Neuronal stem cell (in vitro differentiated cells): ENCODE results near the gene GOLGB1.

Experiments used
- DNase-seq: peaks from one replicate; pipeline ENCODE4 v3.0.0-alpha.2; 2013; ENCODE audit warnings: low spot score
- H2AFZ ChIP-seq: one replicate; pipeline ENCODE4 v1.6.1; 2013; ENCODE audit warnings: mild to moderate bottlenecking, low read length, inconsistent platforms
- H2AK5ac ChIP-seq: 2 replicates; pipeline ENCODE4 v1.6.1; 2013; ENCODE audit warnings: low read depth, mild to moderate bottlenecking, inconsistent platforms, low read length, moderate library complexity, mixed read lengths
- H2BK120ac ChIP-seq: 2 replicates; pipeline ENCODE4 v1.6.1; 2013; ENCODE audit warnings: low read depth, mild to moderate bottlenecking, inconsistent platforms, low read length, moderate library complexity, mixed read lengths
- H2BK12ac ChIP-seq: one replicate; pipeline ENCODE4 v1.6.1; 2013; ENCODE audit warnings: low read length, inconsistent platforms
- H2BK15ac ChIP-seq: 2 replicates; pipeline ENCODE4 v1.6.1; 2013; ENCODE audit warnings: mild to moderate bottlenecking, low read length, inconsistent platforms, mixed read lengths
- H2BK5ac ChIP-seq: one replicate; pipeline ENCODE4 v1.6.1; 2013; ENCODE audit warnings: inconsistent platforms, mild to moderate bottlenecking, low read length, moderate library complexity
- H3K14ac ChIP-seq: one replicate; pipeline ENCODE4 v1.6.1; 2013; ENCODE audit warnings: low read length, inconsistent platforms
- H3K18ac ChIP-seq: 2 replicates; pipeline ENCODE4 v1.6.1; 2013; ENCODE audit warnings: low read length, inconsistent platforms
- H3K23ac ChIP-seq: 2 replicates; pipeline ENCODE4 v1.6.1; 2013; ENCODE audit warnings: low read depth, mild to moderate bottlenecking, mixed read lengths, low read length, inconsistent platforms; ENCODE audit not compliant: poor library complexity
- H3K27ac ChIP-seq: replicated peaks from 3 replicates; pipeline ENCODE4 v1.5.1; 2013; ENCODE audit warnings: low read length, inconsistent platforms
- H3K27me3 ChIP-seq, 3 experiments: 2 replicates each; pipeline ENCODE4 v1.6.1; 2013; ENCODE audit warnings: low read length in 3 of 3, mild to moderate bottlenecking in 2 of 3, inconsistent platforms in 1 of 3, low read depth in 1 of 3, mixed read lengths in 1 of 3, moderate library complexity in 1 of 3; ENCODE audit not compliant: control insufficient read depth in 3 of 3, insufficient read depth in 3 of 3
- H3K36me3 ChIP-seq, 2 donors: replicated peaks in 1 of 2; 2 replicates each; pipeline ENCODE4 v1.6.1; 2013; ENCODE audit warnings: low read length in 2 of 2; ENCODE audit not compliant: control insufficient read depth in 2 of 2, insufficient read depth in 2 of 2
- H3K4ac ChIP-seq: 2 replicates; pipeline ENCODE4 v1.6.1; 2013; ENCODE audit warnings: inconsistent platforms, mild to moderate bottlenecking, low read length, moderate library complexity
- H3K4me1 ChIP-seq, 2 donors: 1 replicate in 1 of 2; 2 replicates in 1 of 2; pipeline ENCODE4 v1.6.1; 2013; ENCODE audit warnings: low read length in 2 of 2, low read depth in 1 of 2; ENCODE audit not compliant: control insufficient read depth in 2 of 2, insufficient read depth in 1 of 2
- H3K4me2 ChIP-seq: one replicate; pipeline ENCODE4 v1.6.1; 2013; ENCODE audit warnings: mild to moderate bottlenecking, low read length, inconsistent platforms; ENCODE audit not compliant: insufficient read depth, poor library complexity, severe bottlenecking
- H3K4me3 ChIP-seq, 2 donors: 2 replicates each; pipeline ENCODE4 v1.5.1; 2013; ENCODE audit warnings: low read length in 2 of 2, mild to moderate bottlenecking in 2 of 2, inconsistent platforms in 1 of 2, moderate library complexity in 1 of 2
- H3K79me1 ChIP-seq: one replicate; pipeline ENCODE4 v1.6.1; 2013; ENCODE audit warnings: low read depth, mild to moderate bottlenecking, inconsistent platforms, low read length, moderate library complexity
- H3K9ac ChIP-seq: one replicate; pipeline ENCODE4 v1.6.1; 2013; ENCODE audit warnings: mild to moderate bottlenecking, low read depth, low read length, inconsistent platforms; ENCODE audit not compliant: poor library complexity
- H3K9me3 ChIP-seq, 2 donors: replicated peaks in 1 of 2; 2 replicates each; pipeline versions ENCODE3 to v1.6.1; 2013; ENCODE audit warnings: low read length in 2 of 2, mild to moderate bottlenecking in 2 of 2, inconsistent platforms in 1 of 2, low read depth in 1 of 2, mixed read lengths in 1 of 2, moderate library complexity in 1 of 2; ENCODE audit not compliant: control insufficient read depth in 2 of 2, insufficient read depth in 1 of 2
- H4K8ac ChIP-seq: one replicate; pipeline ENCODE4 v1.6.1; 2013; ENCODE audit warnings: low read depth, mild to moderate bottlenecking, inconsistent platforms, low read length, moderate library complexity
- H4K91ac ChIP-seq: one replicate; pipeline ENCODE4 v1.6.1; 2013; ENCODE audit warnings: low read length, low read depth, mild to moderate bottlenecking, inconsistent platforms; ENCODE audit not compliant: poor library complexity
- WGBS, 2 donors: extraction: QIAGEN DNeasy Blood & Tissue Kit; methylation state at CpG; one replicate each; pipeline ENCODE4 v1.1.7; 2013; ENCODE audit warnings: missing lambda C conversion rate in 2 of 2, mixed read lengths in 1 of 2; ENCODE audit not compliant: insufficient read length in 2 of 2, insufficient replicate concordance in 1 of 2; ENCODE audit errors: extremely low coverage in 2 of 2; 5-methylcytosine and 5-hydroxymethylcytosine counted together

Gene GOLGB1

GRCh38 chr3:121670676-121671075 is 78.9 kb downstream of the GOLGB1 start:
- H3K9ac ChIP-seq, result no peak overlapping the region
- no peak overlapping the region for H3K4me3 ChIP-seq
- no peak overlapping the region for H4K91ac ChIP-seq
- no peak overlapping the region for H2BK120ac ChIP-seq
- no peak overlapping the region for H3K23ac ChIP-seq
- H3K18ac ChIP-seq, result no peak overlapping the region
- H3K4ac ChIP-seq, result no peak overlapping the region
- no peak overlapping the region for H3K4me2 ChIP-seq
- no peak overlapping the region for H2BK5ac ChIP-seq
- DNase-seq, result no peak
- H3K4me1 ChIP-seq, result no peaks in the 10 kb centered on the region
- H2AK5ac ChIP-seq, result no peak overlapping the region
- no peaks in the 10 kb centered on the region for H3K9me3 ChIP-seq
- peaks cover 17 to 90% of the 10 kb centered on the region in 2 donors for H3K36me3 ChIP-seq
- H2BK12ac ChIP-seq, result no peak overlapping the region
- H2BK15ac ChIP-seq, result no peak overlapping the region
- no peak overlapping the region for H3K14ac ChIP-seq
- H3K27me3 ChIP-seq, result no peaks in the 10 kb centered on the region
- H3K27ac ChIP-seq, result no peak overlapping the region
- no peaks in the 10 kb centered on the region for H3K79me1 ChIP-seq
- H4K8ac ChIP-seq, result no peak overlapping the region
- no peak overlapping the region for H2AFZ ChIP-seq

GRCh38 chr3:121667333-121667732 is 82.2 kb downstream of the GOLGB1 start:
- H4K91ac ChIP-seq, result no peak overlapping the region
- H3K18ac ChIP-seq, result no peak overlapping the region
- no peaks in the 10 kb centered on the region for H3K9me3 ChIP-seq
- H3K36me3 ChIP-seq, result peaks cover 31 to 94% of the 10 kb centered on the region in 2 donors
- H2BK12ac ChIP-seq, result no peak overlapping the region
- no peak overlapping the region for H2AK5ac ChIP-seq
- no peak overlapping the region for H2BK15ac ChIP-seq
- no peaks in the 10 kb centered on the region for H3K27me3 ChIP-seq
- no peaks in the 10 kb centered on the region for H3K4me1 ChIP-seq
- no CpG with 5 or more reads among the region's 4 CpGs for WGBS, 2 donors
- H3K4me2 ChIP-seq, result no peak overlapping the region
- no peak overlapping the region for H2AFZ ChIP-seq
- no peak overlapping the region for H3K27ac ChIP-seq
- no peak for DNase-seq
- no peak overlapping the region for H3K4ac ChIP-seq
- H4K8ac ChIP-seq, result no peak overlapping the region
- no peak overlapping the region for H3K14ac ChIP-seq
- H2BK120ac ChIP-seq, result no peak overlapping the region
- H3K23ac ChIP-seq, result no peak overlapping the region
- no peaks in the 10 kb centered on the region for H3K79me1 ChIP-seq
- H3K4me3 ChIP-seq, result no peak overlapping the region
- no peak overlapping the region for H2BK5ac ChIP-seq
- no peak overlapping the region for H3K9ac ChIP-seq

GRCh38 chr3:121665488-121665887 is 84.1 kb downstream of the GOLGB1 start:
- DNase-seq, result no peak
- H2BK12ac ChIP-seq, result no peak overlapping the region
- no peak overlapping the region for H2BK5ac ChIP-seq
- no peaks in the 10 kb centered on the region for H3K9me3 ChIP-seq
- H3K14ac ChIP-seq, result no peak overlapping the region
- no peak overlapping the region for H3K27ac ChIP-seq
- no peak overlapping the region for H2BK15ac ChIP-seq
- H3K4me2 ChIP-seq, result no peak overlapping the region
- H2AK5ac ChIP-seq, result no peak overlapping the region
- H4K8ac ChIP-seq, result no peak overlapping the region
- H3K4me3 ChIP-seq, result no peak overlapping the region
- no peak overlapping the region for H3K9ac ChIP-seq
- H2BK120ac ChIP-seq, result no peak overlapping the region
- H2AFZ ChIP-seq, result no peak overlapping the region
- H3K18ac ChIP-seq, result no peak overlapping the region
- no peak overlapping the region for H3K23ac ChIP-seq
- no peaks in the 10 kb centered on the region for H3K27me3 ChIP-seq
- no peak overlapping the region for H3K4ac ChIP-seq
- no peak overlapping the region for H4K91ac ChIP-seq
- no peaks in the 10 kb centered on the region for H3K4me1 ChIP-seq
- no CpG with 5 or more reads among the region's 2 CpGs for WGBS, 2 donors
- H3K36me3 ChIP-seq, result peaks cover 29 to 77% of the 10 kb centered on the region in 2 donors
- no peaks in the 10 kb centered on the region for H3K79me1 ChIP-seq

GRCh38 chr3:121663171-121663847 is 86.2 kb downstream of the GOLGB1 start:
- Histone ChIP-seq H2BK120ac (no peak overlapping the region), H3K27ac (no peak overlapping the region), H2AFZ (no peak overlapping the region), H3K36me3 (peaks cover 27 to 57% of the 10 kb centered on the region in 2 donors), H4K91ac (no peak overlapping the region), H2BK15ac (no peak overlapping the region), H3K18ac (no peak overlapping the region), H2BK5ac (no peak overlapping the region), H3K23ac (no peak overlapping the region), H3K4me1 (no peaks in the 10 kb centered on the region), H4K8ac (no peak overlapping the region), H3K4ac (no peak overlapping the region), H3K9ac (no peak overlapping the region), H3K4me3 (no peak overlapping the region), H3K27me3 (no peaks in the 10 kb centered on the region), H2AK5ac (no peak overlapping the region), H3K79me1 (no peaks in the 10 kb centered on the region), H3K9me3 (no peaks in the 10 kb centered on the region), H3K14ac (no peak overlapping the region), H3K4me2 (no peak overlapping the region), H2BK12ac (no peak overlapping the region)
- WGBS, 2 donors, result 100% methylated on average over 1 of the region's 2 CpGs; no CpG with 5 or more reads in 1 of the 2 donors
- no peak for DNase-seq
